Loucy (cell line): Measurements from ENCODE around the gene GMPPA.

ENCODE experiments used
- H2AFZ ChIP-seq: fragments of 200-600 bp; sonication (generic); 2 replicates; pipeline ENCODE4 v1.6.0; 2016; ENCODE audit warnings: antibody characterized with exemption, mild to moderate bottlenecking, low read length, moderate library complexity
- H3F3A ChIP-seq: fragments of 200-600 bp; 2 replicates; pipeline ENCODE4 v1.6.0; 2016; ENCODE audit warnings: antibody characterized with exemption, low read depth, mild to moderate bottlenecking
- H3K27me3 ChIP-seq: fragments of 200-600 bp; sonication (generic); 2 replicates; pipeline ENCODE4 v1.6.1; 2014; ENCODE audit warnings: low read length, mild to moderate bottlenecking; ENCODE audit not compliant: insufficient read depth, poor library complexity, severe bottlenecking
- H3K36me3 ChIP-seq: fragments of 200-600 bp; sonication (generic); 2 replicates; pipeline ENCODE4 v1.6.1; 2016; ENCODE audit warnings: low read length; ENCODE audit not compliant: insufficient read depth
- H3K4me1 ChIP-seq: fragments of 200-600 bp; sonication (generic); 2 replicates; pipeline ENCODE4 v1.5.1; 2014; ENCODE audit warnings: low read length, mild to moderate bottlenecking; ENCODE audit not compliant: insufficient read depth, poor library complexity, severe bottlenecking
- H3K4me2 ChIP-seq: fragments of 200-600 bp; sonication (generic); 2 replicates; pipeline ENCODE4 v1.6.0; 2014; ENCODE audit warnings: antibody characterized with exemption, low read length, low read depth, mild to moderate bottlenecking; ENCODE audit not compliant: poor library complexity, severe bottlenecking
- H3K4me3 ChIP-seq: fragments of 200-600 bp; sonication (generic); 2 replicates; pipeline ENCODE4 v1.5.1; 2014; ENCODE audit warnings: low read length, mild to moderate bottlenecking, mixed read lengths; ENCODE audit not compliant: poor library complexity, severe bottlenecking
- H3K79me2 ChIP-seq: fragments of 200-600 bp; sonication (generic); 2 replicates; pipeline ENCODE4 v1.6.1; 2014; ENCODE audit warnings: low read length; ENCODE audit not compliant: insufficient read depth
- H3K9ac ChIP-seq: fragments of 200-600 bp; sonication (generic); 2 replicates; pipeline ENCODE4 v1.6.0; 2014; ENCODE audit warnings: mild to moderate bottlenecking, low read depth, low read length, moderate library complexity; ENCODE audit not compliant: poor library complexity, severe bottlenecking
- H3K9me2 ChIP-seq: fragments of 200-600 bp; sonication (generic); replicated peaks from 2 replicates; pipeline ENCODE4 v1.6.1; 2016; ENCODE audit warnings: low read depth, low read length, mixed read lengths
- H3K9me3 ChIP-seq: fragments of 200-600 bp; sonication (generic); 2 replicates; pipeline ENCODE4 v1.6.1; 2014; ENCODE audit warnings: mild to moderate bottlenecking, antibody characterized with exemption, low read length, low read depth; ENCODE audit not compliant: insufficient read depth
- H4K20me1 ChIP-seq: fragments of 200-600 bp; sonication (generic); 2 replicates; pipeline ENCODE4 v1.6.0; 2014; ENCODE audit warnings: antibody characterized with exemption, low read length, mild to moderate bottlenecking; ENCODE audit not compliant: insufficient read depth, poor library complexity, severe bottlenecking
- CTCF ChIP-seq: fragments of 200-600 bp; sonication (generic); conservative IDR thresholded peaks from 2 replicates; pipeline ENCODE4 v1.5.1; 2014; ENCODE audit warnings: mild to moderate bottlenecking, antibody characterized with exemption, low read length
- EZH2phosphoT487 ChIP-seq: fragments of 200-600 bp; IDR thresholded peaks from 2 replicates; pipeline ENCODE4 v1.6.1; 2018; ENCODE audit warnings: antibody characterized with exemption, mild to moderate bottlenecking, moderate library complexity, borderline replicate concordance

GMPPA gene

GRCh38 chr2:219527472-219527871 lies 28.8 kb downstream of the GMPPA start:
- H3F3A ChIP-seq: no peaks in the 10 kb centered on the region
- no peaks in the 10 kb centered on the region for H3K79me2 ChIP-seq
- H3K4me1 ChIP-seq: no peaks in the 10 kb centered on the region
- no peaks in the 10 kb centered on the region for H3K36me3 ChIP-seq
- no peaks in the 10 kb centered on the region for H3K9me2 ChIP-seq
- H3K9ac ChIP-seq: no peak overlapping the region
- no peak overlapping the region for H2AFZ ChIP-seq
- no peak for TF ChIP-seq EZH2phosphoT487
- TF ChIP-seq CTCF: no peak
- no peak overlapping the region for H3K4me2 ChIP-seq
- no peaks in the 10 kb centered on the region for H3K27me3 ChIP-seq
- H3K4me3 ChIP-seq: no peak overlapping the region
- H4K20me1 ChIP-seq: no peaks in the 10 kb centered on the region
- H3K9me3 ChIP-seq: no peaks in the 10 kb centered on the region

GRCh38 chr2:219530048-219530963 lies 31.6 kb downstream of the GMPPA start:
- no peak overlapping the region for H3K4me3 ChIP-seq
- no peaks in the 10 kb centered on the region for H3K36me3 ChIP-seq
- H2AFZ ChIP-seq: no peak overlapping the region; the same call in 1 of the 2 replicates
- H3K9me2 ChIP-seq: no peaks in the 10 kb centered on the region
- no peaks in the 10 kb centered on the region for H3K79me2 ChIP-seq
- TF ChIP-seq CTCF (peak; percentile 92), EZH2phosphoT487 (no peak)
- H3K27me3 ChIP-seq: no peaks in the 10 kb centered on the region
- no peak overlapping the region for H3K9ac ChIP-seq
- no peak overlapping the region for H3K4me2 ChIP-seq
- no peaks in the 10 kb centered on the region for H4K20me1 ChIP-seq
- H3K9me3 ChIP-seq: no peaks in the 10 kb centered on the region
- no peaks in the 10 kb centered on the region for H3F3A ChIP-seq
- H3K4me1 ChIP-seq: no peaks in the 10 kb centered on the region

GRCh38 chr2:219531639-219532377 lies 33.1 kb downstream of the GMPPA start:
- Histone ChIP-seq H3K9ac (no peak overlapping the region), H3K27me3 (no peaks in the 10 kb centered on the region)

More at GRCh38 chr2:219531639-219532377, 33.1 kb downstream of the GMPPA start:
- Histone ChIP-seq H3K9me2 (no peaks in the 10 kb centered on the region), H4K20me1 (no peaks in the 10 kb centered on the region), H3K9me3 (no peaks in the 10 kb centered on the region), H2AFZ (no peak overlapping the region), H3K4me3 (no peak overlapping the region), H3F3A (no peaks in the 10 kb centered on the region), H3K79me2 (no peaks in the 10 kb centered on the region), H3K36me3 (no peaks in the 10 kb centered on the region), H3K4me2 (no peak overlapping the region), H3K4me1 (no peaks in the 10 kb centered on the region)
- no peak for TF ChIP-seq CTCF
- no peak for TF ChIP-seq EZH2phosphoT487
